Measurements from ENCODE around the gene DCLRE1A. TPM values are rescaled to one million over a fixed set of nuclear protein-coding genes. Genes with fewer than 3 reads are reported as not detected.
"Not testable (repeated sequence)": the region's sequence is repeated elsewhere in the genome, so short reads cannot be mapped to it uniquely, and the experiment has no call there.

The DCLRE1A gene
- total RNA-seq, 1 experiment from 2014 or later, result 8.4 TPM

DNA sequence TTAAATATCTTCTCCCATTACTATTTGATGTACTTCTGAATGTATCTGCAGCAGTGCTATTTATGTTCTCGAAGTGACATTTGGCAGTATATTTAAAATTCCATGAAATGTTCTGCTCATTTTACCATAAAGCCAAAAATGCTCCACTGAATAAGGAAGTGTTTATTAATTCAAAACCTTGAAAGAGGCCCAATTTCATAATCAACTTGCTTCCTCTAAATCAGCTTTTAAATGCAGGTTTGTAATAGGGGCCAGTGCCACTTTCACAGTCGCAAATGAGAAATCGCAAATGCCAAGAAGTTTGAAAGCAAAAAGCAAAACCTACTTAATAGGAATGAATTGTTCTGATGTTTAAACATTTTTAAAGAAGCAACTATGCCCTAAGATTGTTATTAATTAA lies 12.0 kb upstream of the DCLRE1A start:
- DNase-seq (ENCODE audit: low spot score), result no peak
- in situ Hi-C loops (cut with HindIII; ENCODE audit: low sequenced_read_pairs), result no loop called here

DNA sequence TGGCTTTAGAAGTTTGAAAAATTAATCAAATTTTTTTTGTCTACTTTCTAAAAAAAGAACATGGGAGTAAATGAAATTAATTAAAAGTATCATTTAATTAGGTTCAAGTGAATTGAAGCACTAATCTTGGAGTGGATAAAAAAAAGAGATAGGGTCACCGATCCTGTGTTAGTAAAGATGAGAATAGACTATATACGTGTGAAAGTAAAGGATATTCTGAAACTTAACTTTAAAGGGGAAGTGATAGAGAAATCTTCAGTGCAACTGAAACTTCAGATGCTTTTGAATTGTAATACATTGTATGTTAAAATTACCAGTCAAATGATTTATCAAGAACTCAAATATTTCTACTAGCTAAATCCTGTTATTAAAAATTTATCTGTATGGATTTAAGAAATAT lies 5.4 kb upstream of the DCLRE1A start:
- DNase-seq (ENCODE audit: low spot score), result no peak
- in situ Hi-C loops (cut with HindIII; ENCODE audit: low sequenced_read_pairs), result no loop called here

DNA sequence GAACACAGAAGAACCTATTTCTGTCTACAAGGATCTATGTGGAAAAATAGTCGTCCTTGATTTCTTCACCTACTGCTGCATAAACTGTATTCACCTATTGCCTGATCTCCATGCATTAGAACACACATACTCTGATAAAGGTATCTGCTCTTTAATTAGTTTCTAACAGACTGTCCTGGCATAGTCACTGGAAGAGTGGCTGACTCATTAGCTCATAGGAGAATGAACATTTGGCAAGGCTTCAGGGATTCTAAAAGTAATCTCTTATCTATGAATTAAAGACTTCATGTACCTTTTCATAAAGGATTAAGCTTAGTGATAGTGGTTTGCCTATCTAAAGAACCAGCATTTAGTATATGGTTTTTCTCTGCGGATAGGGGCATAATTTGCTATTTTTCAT lies 4.7 kb upstream of the DCLRE1A start:
- in situ Hi-C loops (cut with HindIII; ENCODE audit: low sequenced_read_pairs), result no loop called here
- DNase-seq (ENCODE audit: low spot score), result no peak

DNA sequence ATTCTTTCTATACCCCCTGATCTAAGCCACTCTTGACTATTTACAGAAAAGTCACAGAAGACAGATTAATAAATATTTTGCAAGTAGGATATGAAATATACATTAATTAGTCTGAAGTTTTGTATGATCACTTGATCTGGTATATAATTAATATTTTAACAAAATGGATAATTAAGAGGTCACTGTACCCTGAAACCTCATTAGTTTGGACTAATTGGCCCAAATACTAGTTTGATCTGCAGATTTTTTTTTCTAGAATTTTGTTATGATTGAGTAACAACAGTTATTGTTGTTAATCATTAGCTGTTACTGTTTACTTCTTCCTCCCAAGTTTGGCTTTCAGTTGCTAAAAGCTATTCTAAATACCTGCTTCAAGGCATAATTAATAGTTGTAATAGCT lies 3.3 kb upstream of the DCLRE1A start:
- no peak for DNase-seq (ENCODE audit: low spot score)
- in situ Hi-C loops (cut with HindIII; ENCODE audit: low sequenced_read_pairs), result no loop called here

DNA sequence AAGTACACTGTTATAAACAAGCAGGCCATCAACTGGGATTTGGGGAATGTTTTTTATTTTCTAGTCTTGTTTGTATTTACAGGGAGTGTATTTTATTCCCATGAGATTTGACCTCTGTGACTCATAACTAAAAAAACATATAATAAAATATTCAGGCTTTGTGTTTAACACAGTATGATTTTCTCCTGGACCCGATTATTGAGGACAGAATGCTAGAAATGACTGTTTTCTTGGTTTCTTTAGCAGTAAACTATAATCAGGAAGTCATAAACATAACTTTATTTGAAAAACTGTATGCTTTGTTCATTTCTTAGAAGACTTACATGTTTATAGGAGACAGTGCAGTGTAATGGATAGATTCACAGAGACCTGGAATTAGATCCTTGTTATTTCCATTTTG lies 2.7 kb upstream of the DCLRE1A start:
- DNase-seq (ENCODE audit: low spot score), result no peak
- in situ Hi-C loops (cut with HindIII; ENCODE audit: low sequenced_read_pairs), result no loop called here

DNA sequence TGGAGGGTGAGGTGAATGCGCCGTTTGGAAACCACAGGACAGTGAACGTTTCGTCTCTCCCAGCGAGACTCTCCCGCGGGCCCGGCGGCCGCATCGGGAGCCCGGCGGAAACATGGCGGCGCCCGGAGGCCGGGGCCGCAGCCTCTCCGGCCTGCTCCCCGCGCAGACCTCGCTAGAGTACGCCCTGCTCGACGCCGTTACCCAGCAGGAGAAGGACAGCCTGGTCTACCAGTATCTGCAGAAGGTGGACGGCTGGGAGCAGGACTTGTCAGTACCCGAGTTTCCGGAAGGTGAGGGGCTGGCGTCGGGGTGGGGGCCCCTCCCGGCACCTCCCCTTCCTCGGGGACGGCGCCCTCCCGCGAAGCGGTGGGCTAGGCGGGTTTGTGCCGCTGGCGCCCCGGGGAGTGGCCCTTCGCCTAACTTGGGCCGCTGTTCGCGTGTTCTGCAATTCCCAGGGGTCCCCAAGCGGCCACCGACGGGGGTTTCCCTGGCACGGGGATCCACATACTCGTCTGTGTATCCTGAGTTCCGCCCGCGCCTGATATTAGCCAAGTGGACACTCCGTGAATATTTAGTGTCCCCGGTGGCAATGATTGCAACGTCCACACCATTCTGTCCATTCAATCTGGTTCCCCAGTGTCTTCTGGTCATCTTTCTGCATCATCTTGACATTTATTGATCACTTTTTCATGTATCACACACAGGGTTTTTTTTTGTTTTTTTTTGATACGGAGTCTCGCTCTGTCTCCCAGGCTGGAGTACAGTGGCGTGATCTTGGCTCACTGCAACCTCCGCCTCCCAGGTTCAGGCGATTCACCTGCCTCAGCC lies 1.1 kb upstream of the DCLRE1A start:
- DNase-seq (ENCODE audit: low spot score), result peak; percentile 42

DNA sequence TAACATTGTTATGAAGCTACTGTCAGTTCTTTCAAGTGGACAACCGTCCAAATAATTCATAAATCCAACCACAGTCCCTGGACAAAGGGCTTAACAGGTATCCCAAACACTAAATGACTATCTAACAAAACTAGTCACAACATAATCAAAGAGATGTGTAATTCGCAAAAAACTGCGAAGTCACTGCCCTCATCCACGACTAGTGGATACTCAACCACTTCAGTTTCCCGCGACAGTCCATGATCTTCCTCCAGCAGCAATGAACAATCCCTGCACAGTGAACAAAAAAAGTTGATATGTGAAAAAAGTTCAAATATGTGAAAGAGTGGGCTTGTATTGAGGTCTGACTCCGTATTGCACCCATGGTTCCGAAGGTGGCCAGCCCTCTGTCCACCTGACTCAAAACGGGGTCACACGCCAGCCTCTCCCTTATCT lies 287 bp downstream of the DCLRE1A start:
- no peak for DNase-seq (ENCODE audit: low spot score)
- in situ Hi-C loops (cut with HindIII; ENCODE audit: low sequenced_read_pairs), result no loop called here

More for the DNA sequence above, 1.1 kb upstream of the DCLRE1A start:
- in situ Hi-C loops (cut with HindIII; ENCODE audit: low sequenced_read_pairs), result no loop called here

DNA sequence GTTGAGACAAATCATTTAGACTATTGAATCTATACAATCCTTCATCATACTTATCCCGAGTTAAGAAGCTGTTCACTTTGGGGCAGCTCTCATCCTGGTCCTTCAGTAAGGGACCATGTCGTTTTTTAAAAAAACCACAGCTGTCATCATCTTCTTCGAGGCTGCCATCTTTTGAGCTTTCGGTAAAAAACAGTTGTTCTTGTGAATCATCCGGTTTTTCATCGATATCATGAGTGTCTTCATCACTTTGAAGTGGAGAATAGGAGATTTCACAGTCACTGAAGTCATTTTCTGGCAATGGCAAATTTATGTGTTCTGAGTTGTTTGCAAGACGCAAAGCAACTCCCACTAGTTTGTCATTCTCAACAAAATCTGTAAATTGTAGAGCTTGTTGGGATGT lies 3.9 kb downstream of the DCLRE1A start:
- in situ Hi-C loops (cut with HindIII; ENCODE audit: low sequenced_read_pairs), result no loop called here
- no peak for DNase-seq (ENCODE audit: low spot score)

DNA sequence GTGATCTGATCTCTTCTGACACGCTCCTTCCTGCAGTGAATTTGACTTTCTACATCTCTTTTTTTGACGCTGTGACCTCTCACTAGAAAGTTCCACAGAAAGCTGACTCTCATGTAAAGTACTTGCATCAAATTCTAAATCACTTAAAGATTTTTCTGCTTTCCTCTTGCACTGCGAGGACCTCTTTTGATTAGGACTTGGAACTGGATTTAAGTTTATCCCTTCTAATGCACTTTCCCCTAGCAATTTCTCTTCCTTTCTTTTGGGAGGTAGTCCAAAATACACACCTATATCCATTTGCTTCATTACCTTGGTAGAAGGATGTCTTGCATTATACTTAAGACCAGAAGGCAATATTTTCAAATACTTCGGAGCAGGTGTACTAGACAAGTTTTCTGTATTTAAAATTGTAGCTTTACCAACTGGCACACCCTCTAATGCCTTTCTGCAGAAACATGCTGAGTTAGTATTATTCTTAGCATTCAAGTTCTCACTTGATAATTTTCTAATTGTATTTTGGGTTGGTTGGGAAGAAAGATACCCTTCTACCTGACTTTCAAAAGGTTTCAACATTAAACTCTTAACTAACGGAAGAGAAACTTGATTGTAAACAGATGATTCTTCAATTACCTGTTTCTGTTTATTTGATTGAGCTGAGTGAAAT lies 4.6 kb downstream of the DCLRE1A start:
- DNase-seq (ENCODE audit: low spot score), result no peak
- in situ Hi-C loops (cut with HindIII; ENCODE audit: low sequenced_read_pairs), result no loop called here

DNA sequence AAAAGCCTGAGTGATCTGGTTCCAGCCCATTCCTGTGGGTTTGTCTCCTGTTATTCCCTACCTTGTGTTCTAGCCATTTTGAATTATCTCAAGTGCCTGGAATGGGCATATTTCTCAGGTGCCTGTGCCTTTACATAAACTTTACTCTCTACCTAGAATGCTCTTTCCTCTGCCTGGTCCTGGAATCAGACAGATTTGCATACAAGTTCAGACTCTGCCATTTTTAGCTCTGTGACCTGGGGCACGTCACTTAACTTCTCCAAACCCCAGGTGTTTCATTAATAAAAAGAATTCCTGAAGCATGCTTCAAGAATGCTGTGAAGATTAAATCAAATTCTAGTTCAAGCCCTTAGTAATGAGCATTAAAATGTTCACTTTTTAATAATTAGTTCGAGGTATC lies 7.8 kb downstream of the DCLRE1A start:
- DNase-seq (ENCODE audit: low spot score), result no peak
- in situ Hi-C loops (cut with HindIII; ENCODE audit: low sequenced_read_pairs), result no loop called here

DNA sequence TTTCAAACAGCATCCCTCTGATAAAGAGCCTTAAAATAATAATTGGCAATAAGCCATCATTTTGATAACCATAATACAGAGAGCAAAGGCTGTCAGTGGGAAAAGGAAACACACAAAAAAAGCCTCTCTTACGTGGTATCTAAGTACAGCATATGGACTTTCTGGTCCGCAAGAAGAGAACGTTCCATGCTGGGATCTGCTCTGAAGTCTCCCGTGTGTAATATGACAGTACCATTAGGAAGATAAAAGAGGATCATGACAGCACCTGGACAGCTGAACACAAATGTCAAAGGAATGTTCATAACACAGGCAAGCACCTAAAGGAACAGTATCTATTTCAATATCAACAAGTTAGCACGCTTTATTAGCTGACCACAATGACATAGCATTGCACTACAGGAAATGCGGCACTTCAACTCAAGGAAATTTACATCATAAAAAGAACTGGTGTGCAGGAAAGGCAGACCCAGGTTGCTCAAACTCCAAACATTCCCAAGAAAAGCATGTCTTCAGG lies 9.9 kb downstream of the DCLRE1A start:
- in situ Hi-C loops (cut with HindIII; ENCODE audit: low sequenced_read_pairs), result no loop called here
- DNase-seq (ENCODE audit: low spot score), result no peak

DNA sequence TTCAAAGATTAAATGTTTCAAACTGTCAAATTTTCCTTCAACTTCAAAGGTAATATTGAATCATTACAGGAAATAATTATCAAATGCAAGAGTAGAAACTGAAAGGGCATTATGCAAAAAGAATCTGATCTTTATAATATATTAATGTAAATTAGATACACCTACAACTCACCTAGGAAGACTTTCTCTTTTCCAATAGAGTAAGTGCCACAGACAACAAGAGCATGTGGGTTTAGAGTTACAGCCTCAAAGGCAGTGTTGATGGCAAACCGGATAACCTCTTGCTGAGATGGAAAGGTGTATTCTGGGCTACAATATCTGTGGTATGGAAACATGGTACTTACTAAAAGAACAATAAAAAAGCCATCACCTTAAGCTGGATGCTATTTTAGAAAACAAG lies 11.7 kb downstream of the DCLRE1A start:
- no peak for DNase-seq (ENCODE audit: low spot score)
- in situ Hi-C loops (cut with HindIII; ENCODE audit: low sequenced_read_pairs), result no loop called here

DNA sequence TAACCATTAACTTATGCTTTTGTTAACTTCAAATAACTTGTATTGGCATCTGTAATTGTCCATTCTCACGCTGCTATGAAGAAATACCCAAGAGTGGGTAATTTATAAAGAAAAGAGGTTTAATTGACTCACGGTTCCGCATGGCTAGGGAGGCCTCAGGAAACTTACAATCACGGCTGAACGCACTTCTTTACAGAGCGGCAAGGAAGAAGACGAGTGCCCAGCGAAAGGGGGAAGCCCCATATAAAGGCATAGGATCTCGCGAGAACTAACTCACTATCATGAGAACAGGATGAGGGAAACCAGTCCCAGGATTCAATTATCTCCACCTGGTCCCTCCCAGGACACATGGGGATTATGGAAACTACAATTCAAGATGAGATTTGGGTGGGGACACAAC lies 25.3 kb downstream of the DCLRE1A start:
- in situ Hi-C loops (cut with HindIII; ENCODE audit: low sequenced_read_pairs); DNase-seq (ENCODE audit: low spot score): not testable (repeated sequence)

DNA sequence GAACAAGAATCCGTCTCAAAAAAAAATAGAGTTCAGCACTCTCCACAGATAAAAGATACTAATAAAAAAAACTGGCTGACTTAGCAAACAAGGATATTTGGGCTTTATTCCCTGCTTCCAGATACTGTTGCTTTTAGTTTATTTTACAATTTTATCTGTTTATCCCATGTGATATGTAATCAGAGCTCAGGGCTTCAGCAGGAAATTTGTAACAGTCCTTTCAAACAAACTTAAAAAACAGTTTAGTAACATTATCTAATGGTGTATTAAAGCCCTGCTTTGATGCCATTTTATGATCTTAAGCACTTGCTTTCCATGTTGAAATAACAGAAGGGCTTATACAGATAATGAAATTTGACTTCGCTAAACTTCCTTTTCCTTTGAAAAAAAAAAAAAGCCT lies 28.1 kb downstream of the DCLRE1A start:
- in situ Hi-C loops (cut with HindIII; ENCODE audit: low sequenced_read_pairs), result no loop called here

DNA sequence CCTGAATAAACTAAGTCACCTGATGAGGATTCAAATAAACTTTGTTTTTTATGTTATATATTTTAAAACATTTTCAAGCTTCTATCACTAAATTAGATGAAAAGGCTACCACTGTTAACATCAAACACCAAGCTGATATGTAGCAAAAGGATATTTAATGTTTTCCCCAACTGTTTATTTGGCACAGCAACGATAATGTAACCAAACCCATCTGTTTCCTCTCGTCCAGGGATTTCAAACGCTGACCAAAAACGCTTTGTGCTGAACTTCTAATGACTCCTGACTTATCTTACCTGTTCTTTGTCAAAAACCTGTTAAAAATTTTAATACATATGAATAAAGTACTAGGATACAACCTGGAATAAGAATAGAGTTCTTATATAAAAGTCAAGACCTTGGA lies 30.5 kb downstream of the DCLRE1A start:
- in situ Hi-C loops (cut with HindIII; ENCODE audit: low sequenced_read_pairs), result no loop called here

More for the DNA sequence above, 28.1 kb downstream of the DCLRE1A start:
- no peak for DNase-seq (ENCODE audit: low spot score)

DNA sequence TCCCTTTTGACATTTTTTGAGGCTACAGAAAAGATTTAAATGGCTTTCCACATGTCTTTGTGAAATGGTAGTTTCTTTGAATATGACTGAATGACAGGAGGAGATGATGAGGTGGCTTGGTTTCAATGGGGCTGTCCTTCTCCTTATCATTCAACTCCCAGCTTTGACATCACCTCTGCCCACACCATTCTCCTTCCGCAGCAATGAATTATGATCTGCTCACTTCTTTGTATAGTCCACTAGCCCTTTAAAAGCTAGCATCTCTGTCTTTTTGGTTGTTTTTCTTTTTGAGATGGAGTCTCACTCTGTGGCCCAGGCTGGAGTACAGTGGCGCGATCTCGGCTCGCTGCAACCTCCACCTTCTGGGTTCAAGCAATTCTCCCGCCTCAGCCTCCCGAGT lies 31.7 kb downstream of the DCLRE1A start:
- no peak for DNase-seq (ENCODE audit: low spot score)
- in situ Hi-C loops (cut with HindIII; ENCODE audit: low sequenced_read_pairs), result no loop called here

More for the DNA sequence above, 30.5 kb downstream of the DCLRE1A start:
- DNase-seq (ENCODE audit: low spot score), result no peak

DNA sequence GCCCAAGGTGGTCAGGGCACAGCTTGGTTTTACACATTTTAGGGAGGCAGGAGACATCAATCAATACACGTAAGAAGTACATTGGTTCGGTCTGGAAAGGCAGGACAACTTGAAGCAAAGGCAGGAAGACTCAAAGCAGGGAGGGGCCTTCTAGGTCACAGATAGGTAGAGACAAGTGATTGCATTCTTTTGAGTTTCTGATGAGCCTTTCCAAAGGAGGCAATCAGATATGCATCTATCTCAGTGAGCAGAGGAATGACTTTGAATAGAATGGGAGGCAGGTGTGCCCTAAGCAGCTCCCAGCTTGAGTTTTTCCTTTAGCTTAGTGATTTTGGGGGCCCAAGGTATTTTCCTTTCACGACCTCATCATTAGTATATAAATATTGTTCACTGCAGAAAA lies 32.6 kb downstream of the DCLRE1A start:
- in situ Hi-C loops (cut with HindIII; ENCODE audit: low sequenced_read_pairs); DNase-seq (ENCODE audit: low spot score): not testable (repeated sequence)

DNA sequence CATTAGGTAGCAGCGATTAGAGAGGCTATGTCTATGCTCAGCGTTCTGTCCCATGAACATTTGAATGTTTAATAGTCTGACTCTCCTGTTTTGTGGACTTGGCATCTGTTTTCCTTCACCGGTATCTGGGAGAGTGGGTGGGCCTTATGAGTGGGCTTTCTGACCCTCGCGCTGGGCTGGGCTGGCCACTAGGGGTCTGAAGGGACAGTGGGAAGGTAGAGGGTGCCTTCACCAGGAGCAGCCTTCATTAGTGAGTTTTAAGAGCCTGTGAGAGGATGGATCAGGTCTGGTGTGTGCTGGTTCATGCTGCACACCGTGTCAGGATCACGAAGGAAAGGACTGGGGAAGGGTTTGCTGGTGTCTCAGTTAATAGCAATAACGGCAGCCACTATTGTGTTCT lies 33.4 kb downstream of the DCLRE1A start:
- in situ Hi-C loops (cut with HindIII; ENCODE audit: low sequenced_read_pairs), result no loop called here
- DNase-seq (ENCODE audit: low spot score), result no peak

DNA sequence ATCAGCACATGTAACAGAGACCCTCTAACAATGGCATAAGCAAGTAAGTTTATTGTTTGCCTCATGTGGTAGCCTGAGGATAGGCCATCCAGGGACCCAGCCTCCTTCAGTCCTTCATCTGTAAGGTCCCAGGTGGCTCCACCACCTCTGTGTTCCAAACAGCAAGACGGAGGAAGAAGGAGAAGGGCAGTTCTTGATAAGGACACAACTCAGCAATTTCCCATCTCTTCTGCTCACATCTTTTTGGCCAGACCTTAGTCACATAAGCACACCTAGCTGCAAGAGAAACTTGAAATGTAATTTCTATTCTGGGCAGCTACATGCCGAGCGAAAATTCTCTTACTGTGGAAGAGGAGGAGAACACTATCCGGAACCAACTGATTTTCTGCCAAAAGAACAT lies 33.9 kb downstream of the DCLRE1A start:
- DNase-seq (ENCODE audit: low spot score), result no peak
- in situ Hi-C loops (cut with HindIII; ENCODE audit: low sequenced_read_pairs), result no loop called here

DNA sequence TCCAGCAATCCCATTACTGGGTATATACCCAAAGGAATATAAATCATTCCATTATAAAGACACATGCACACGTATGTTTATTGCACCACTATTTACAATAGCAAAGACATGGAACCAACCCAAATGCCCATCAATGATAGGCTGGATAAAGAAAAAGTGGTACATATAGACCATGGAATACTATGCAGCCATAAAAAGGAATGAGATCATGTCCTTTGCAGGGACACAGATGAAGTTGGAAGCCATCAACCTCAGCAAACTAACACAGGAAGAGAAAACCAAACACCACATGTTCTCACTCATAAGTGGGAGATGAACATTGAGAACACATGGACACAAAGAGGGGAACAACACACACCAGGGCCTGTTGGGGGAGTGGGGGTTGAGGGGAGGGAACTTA lies 39.2 kb downstream of the DCLRE1A start:
- DNase-seq (ENCODE audit: low spot score); in situ Hi-C loops (cut with HindIII; ENCODE audit: low sequenced_read_pairs): not testable (repeated sequence)
